ENCODE results near the gene LRRC1.
A peak's percentile ranks its signal among the peaks of the same experiment; 100 is the strongest.

LRRC1 gene

GRCh38 chr6:53851561-53851960 is 56.8 kb downstream of the LRRC1 start:
- DNase-seq: no peak

DNA sequence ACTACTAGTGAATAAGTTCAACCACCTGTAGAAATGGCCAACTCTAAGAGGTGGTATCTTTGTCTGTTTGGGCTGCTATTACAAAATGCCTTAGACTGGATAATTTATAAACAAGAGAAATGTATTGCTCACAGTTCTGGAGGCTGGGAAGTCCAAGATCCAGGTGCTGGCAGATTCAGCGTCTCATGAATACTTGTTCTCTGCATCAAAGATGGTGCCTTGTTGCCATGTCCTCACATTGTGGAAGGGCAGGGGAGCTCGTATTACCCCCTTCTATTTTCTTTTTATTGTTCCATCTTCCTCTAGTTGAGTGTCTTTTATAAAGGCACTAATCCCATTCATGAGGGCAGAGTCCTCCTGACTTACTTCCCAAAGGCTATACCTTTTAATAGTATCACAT is 58.0 kb downstream of the LRRC1 start:
- DNase-seq: no peak

DNA sequence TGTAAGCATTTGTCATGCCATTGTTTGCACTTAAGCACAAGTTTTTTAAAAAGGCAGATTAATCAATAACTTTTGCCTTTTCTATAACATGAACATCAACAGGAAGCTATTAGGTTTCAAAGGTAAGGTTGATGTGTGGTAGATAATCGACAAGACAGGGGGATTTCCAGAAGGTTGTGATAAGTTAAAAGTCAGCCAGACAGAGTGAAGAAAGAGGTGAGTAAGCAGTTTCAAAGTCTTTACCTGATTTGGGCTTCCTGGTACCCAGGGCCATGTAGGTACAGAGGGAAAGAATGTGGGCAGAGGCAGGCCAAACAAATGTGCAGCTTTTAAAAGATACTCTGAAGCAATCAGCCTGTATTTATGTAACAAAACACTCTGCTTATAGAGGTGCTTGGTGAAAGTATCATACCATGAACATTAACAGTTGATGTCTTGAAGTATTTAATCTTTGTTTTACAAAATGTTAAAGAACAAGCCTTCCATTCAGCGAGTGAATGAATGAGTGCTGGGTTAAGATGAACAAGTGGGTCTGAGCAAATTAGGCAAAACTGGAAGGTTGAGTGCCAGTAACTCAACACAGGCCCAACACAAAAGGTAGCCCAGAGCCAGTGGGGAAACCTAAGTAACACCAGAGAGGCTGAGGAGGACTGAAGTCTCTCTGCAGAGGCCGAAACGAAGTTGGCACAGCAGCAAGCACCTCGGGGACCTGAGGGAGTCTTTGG is 60.2 kb downstream of the LRRC1 start:
- no peak for DNase-seq

- no peak for DNase-seq
Observed at GRCh38 chr6:53855940-53856339, 61.1 kb downstream of the LRRC1 start.

- DNase-seq: no peak
Observed at GRCh38 chr6:53857318-53858094, 62.7 kb downstream of the LRRC1 start.

DNA sequence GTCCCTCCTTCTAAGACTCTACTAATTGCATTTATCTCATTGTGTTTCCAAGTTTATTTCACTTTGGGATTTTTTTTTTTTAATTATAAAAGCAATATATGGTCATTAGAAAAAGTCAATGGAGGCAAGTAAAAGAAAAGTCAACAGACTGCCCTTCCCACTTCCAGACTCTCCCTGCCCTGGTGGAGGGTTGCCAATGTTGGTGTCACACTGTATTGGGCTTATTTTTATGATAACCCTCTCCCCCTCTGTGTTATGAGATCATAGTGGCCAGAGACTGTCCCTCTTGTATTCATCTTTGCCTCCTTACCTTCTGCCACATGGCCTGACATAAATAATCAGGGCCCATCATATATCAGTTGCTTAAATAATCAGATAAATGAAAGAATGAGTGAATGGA is 63.4 kb downstream of the LRRC1 start:
- no peak for DNase-seq

DNA sequence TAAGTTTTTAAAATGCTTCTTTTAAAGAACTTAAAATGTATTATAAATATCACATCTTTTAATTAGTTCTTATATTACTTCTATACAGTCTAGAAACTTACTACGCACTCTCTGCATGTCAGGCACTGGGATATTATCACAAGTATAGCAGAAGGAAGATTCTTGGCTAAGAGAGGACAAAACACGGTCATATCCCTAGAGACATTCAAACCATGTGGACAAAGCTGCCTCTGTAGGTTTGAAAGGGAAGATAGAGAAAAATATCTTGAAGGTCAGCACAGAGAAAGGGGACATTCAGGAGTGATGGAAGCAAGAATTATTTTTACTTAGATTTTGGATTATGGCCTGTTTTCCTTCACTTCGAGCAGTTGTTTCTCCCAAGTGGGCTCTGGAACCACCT is 64.1 kb downstream of the LRRC1 start:
- DNase-seq: no peak

DNA sequence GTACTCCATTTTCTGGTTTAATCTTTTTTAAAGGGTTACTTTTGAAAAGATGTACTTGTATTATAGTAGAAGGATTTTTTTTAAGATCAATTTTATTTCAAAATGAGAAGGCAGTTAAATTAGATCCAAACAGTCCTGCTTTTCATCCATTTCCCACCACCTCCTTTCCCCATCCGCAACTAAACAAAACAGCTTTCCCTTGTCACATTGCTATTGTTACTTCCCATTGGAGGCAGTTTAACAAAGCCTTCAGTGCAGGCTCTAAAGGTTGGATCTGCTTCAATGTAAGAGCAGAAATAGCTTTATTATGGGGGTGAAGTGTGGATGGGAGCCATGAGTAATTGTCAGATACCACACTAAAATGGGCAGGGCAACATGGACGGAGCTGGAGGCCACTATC is 65.7 kb downstream of the LRRC1 start:
- DNase-seq: no peak

DNA sequence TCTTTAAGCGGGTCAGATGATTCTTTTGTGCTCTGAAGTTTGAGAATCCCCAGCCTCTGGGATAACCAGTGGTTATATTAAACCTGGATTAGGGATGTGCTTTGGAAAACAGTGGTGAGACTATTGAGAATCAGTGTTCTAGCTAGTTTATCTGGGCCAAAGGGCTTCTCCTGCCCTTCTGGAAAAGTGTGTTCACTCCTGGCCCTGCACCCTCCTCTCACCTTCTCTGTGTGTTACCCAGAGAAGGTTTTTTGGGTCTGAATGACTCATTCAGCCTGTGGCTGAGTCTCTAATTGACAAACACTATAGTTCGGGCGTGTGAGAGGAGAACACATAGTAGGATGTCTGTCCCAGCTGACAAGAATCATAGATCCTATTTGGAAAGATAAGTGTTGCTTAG is 66.7 kb downstream of the LRRC1 start:
- no peak for DNase-seq

DNA sequence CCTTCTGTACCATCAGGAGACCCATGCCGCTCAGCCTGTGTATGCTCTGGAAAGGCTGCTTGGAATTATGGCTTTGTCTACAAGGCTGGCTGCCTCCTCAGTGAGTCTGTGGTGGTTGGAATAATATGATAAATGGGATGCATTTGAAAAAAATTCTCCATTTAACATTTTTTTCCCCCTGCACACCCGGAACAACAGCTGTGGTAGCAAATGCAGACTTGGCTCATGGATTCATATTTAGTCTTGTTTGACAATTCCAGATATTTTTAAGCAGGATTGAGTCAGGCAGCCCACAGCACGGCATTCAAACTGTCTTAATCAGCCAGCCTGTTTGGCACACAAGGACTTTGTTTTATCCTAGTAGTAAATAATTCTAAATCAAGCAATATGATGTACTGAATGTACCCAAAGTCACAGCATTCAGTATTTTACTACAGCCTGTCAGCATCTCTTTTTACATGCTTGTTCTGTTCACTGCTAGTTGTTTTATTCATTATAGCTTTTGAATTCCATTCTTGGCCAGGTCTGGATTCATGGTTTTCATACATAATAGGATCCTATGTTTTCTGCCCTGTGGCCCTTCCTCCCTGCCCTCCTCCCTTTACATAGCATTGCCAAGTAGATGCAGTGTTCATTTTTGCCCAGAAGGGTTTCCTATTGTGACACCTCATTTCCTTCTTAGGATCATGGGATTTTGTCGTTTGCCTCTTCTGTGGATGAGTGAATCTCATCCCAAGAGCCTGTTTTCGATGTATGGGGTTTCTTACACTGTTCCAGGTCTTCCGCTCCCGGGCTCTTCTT is 68.1 kb downstream of the LRRC1 start:
- no peak for DNase-seq

- no peak for DNase-seq
Observed at GRCh38 chr6:53864781-53865180, 70.0 kb downstream of the LRRC1 start.

GRCh38 chr6:53866226-53866625 is 71.4 kb downstream of the LRRC1 start:
- no peak for DNase-seq

DNA sequence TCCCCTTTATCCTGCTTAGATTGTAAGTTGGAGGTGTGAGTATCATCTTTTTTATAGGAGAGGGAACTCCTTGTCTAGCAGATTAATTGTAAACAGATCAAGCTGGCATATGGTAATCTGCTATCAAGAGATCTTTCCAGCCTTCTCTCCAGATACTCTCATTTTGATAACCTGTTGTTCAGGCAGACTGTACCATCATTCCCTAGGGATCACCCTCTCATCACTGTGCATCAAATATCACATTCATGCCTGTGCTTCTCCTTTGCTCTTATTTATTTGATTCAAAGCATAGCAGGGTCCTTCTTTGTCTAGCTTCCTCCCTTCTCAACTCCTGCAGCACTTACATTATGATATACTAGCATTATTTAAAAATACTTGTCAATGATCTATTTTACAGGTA is 73.8 kb downstream of the LRRC1 start:
- DNase-seq: no peak

DNA sequence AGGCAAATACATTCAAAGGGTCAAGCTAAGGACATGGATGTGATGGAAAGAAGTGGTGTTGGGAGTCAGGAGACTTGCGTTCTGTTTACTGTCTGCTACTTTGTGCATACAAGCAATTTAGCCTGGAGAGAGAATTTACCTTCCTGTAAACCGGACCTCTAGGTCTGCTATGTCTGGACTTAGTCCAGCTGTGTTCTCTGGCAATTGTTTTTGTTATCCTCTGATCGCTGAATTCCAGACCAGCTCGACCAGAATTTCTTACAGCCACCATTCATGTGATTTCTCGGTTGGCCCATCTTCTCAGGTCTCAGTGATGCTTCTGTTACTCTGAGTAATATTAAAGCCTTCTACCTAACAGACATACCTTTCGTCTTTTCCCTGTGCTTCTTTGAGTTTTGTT is 75.2 kb downstream of the LRRC1 start:
- no peak for DNase-seq

GRCh38 chr6:53873922-53874321 is 79.1 kb downstream of the LRRC1 start:
- no peak for DNase-seq

GRCh38 chr6:53874964-53875363 is 80.2 kb downstream of the LRRC1 start:
- DNase-seq: no peak

DNA sequence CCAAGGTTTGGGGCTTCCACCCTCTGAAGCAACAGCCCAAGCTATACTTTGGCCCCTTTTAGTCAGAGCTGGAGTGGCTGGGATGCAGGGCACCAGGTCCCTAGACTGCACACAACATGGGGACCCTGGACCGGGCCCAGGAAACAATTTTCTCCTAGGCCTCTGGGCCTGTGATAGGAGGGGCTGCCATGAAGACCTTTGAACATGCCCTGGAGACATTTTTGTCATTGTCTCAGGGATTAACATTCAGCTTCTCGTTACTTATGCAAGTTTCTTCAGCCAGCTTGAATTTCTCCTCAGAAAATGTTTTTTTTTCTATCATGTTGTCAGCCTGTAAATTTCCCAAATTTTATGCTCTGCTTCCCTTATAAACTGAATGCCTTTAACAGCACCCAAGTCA is 82.3 kb downstream of the LRRC1 start:
- DNase-seq: no peak

DNA sequence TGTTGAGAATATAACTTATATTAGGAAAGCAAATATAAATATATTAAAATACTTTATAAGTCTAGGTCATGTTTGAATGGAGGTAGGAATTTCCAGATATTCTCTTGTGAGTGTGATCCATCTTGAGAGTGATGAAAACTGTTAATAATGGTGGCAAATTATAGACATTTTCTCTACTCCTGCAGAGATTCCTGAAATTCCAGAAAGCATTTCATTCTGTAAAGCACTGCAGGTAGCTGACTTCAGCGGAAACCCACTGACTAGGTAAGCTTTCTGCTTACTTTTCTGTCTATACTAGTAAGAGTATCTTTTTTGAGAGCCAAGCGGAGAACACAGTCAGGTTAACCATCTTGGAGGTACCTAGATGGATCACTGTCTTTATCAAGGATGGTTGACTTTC is 84.0 kb downstream of the LRRC1 start:
- DNase-seq: no peak

DNA sequence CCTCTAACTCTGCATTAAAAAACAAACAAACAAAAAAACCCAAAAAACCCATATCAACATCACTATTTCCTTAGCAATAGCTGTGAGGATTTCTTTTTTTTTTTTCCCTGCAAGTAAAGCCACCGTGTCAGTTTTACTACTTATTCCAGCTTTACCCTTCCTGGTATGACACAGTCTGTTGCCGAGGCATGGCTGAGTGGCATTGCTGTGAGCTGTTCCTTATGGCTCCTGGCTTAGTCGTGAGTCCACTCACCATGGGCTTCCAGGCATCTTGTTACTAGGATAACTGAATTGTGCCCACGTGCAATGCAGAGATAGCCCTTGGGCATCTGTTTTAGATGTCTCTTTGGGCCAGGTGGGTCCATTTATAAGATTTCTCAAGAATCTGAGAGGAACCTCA is 84.8 kb downstream of the LRRC1 start:
- no peak for DNase-seq

DNA sequence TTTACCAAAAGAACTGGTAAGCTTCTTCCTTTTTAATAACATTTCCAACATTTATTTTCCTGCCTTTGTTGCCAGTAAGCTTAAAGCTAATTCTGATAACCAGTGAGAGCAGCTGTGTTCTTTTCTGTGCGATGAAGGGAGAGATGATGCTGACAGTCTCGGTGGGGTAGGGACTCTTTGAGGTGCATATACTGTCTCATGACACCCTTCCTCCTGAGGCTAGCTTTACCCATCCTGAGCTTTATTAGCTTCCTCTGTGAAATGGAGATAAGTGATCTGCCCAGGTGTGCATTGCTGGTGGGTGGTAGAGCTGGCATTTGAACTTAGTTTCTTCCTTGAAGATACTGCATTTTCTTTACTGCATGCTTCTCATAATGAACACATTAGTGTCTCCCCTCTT is 92.5 kb downstream of the LRRC1 start:
- DNase-seq: no peak

DNA sequence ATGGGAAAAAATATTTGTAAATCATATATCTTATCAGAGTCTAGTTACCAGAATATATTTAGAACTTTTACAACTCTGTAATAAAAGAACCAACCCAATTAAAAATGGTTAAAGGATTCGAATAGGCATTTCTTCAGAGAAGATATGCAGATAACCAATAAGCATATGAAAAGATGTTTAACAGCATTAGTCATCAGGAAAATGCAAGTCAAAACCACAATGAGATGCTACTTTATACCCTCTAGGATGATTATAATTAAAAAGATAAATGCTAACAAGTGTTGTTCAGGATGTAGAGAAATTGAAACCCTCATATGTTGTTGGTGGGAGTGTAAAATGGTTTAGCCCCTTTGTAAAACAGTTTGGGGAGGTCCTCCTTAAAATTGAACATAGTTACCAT is 94.1 kb downstream of the LRRC1 start:
- no peak for DNase-seq

DNA sequence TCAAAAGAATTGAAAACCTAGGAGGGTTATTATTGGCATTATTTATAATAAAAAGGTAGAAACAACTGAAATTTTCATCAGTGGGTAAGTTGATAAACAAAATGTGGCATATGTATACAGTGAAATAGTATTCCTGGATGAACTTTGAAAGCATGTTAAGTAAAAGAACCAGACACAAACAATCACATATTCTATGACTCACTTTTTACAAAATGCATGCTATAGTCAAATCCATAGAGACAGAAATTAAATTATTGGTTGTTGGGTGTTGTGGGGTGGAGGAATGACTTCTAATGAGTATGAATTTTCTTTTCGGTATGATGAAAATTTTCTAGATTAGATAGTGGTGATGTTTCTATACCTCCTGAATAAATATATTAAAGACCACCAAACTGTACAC is 94.6 kb downstream of the LRRC1 start:
- no peak for DNase-seq

GRCh38 chr6:53892707-53893106 is 97.9 kb downstream of the LRRC1 start:
- no peak for DNase-seq

DNA sequence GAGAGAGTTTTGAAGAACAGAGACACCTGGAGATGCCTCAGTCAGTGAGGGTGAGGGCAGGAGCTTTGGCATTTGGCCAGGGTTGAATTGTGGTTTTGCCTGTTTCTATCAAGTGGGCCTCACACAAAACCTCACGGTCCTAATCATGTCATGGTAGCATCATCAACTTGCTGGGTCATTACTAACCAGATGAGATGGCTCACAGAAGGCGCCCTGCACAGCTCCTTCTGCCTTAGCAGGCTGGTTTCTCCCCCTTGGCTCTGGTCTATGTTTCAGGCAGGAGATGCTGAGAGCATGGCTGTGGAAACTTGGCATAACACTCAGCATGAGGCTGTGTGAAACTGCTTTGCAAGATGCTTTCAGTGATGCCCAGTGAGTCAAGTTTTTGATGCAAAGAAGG is 99.3 kb downstream of the LRRC1 start:
- peak; percentile 78 for DNase-seq
